Measurements from ENCODE around the gene HTRA3. TPM values are rescaled to one million over a fixed set of nuclear protein-coding genes. Genes with fewer than 3 reads are reported as not detected.

The HTRA3 gene
- total and polyA plus RNA-seq, 2 experiments from 2014 or later: 19.4 to 34.9 TPM

- WGBS (ENCODE audit: low lambda C conversion rate, missing lambda C conversion rate): 95% methylated on average over 8 of the region's 8 CpGs
- Histone ChIP-seq H2AFZ (no peak overlapping the region), H3K27ac (no peak overlapping the region), H3K4me1 (ENCODE audit: insufficient read depth) (no peaks in the 10 kb centered on the region), H3K4me3 (no peak overlapping the region), H3K4me2 (no peak overlapping the region), H3K79me2 (no peaks in the 10 kb centered on the region), H4K20me1 (ENCODE audit: insufficient read depth, poor library complexity, severe bottlenecking) (no peaks in the 10 kb centered on the region), H3K36me3 (replicated peaks; ENCODE audit: insufficient read depth, low read depth) (no peaks in the 10 kb centered on the region), H3K9me3 (ENCODE audit: low read depth) (no peaks in the 10 kb centered on the region), H3K9me2 (replicated peaks; ENCODE audit: insufficient read depth) (no peaks in the 10 kb centered on the region), H3K27me3 (no peaks in the 10 kb centered on the region)
- TF ChIP-seq CTCF (IDR thresholded peaks at IDR 0.05; ENCODE audit: poor library complexity) (no peak), EZH2phosphoT487 (IDR thresholded peaks at IDR 0.05; ENCODE audit: low read depth, severe bottlenecking, unreplicated experiment) (no peak), EZH2 (IDR thresholded peaks at IDR 0.05; ENCODE audit: borderline replicate concordance) (no peak)
- no peak for DNase-seq (ENCODE audit: low spot score)
Observed at GRCh38 chr4:8290701-8290970, 21.1 kb downstream of the HTRA3 start.

GRCh38 chr4:8291036-8291682, 21.6 kb downstream of the HTRA3 start:
- TF ChIP-seq EZH2 (IDR thresholded peaks at IDR 0.05; ENCODE audit: borderline replicate concordance): no peak
- no peak for TF ChIP-seq EZH2phosphoT487 (IDR thresholded peaks at IDR 0.05; ENCODE audit: low read depth, severe bottlenecking, unreplicated experiment)
- no peak for TF ChIP-seq CTCF (IDR thresholded peaks at IDR 0.05; ENCODE audit: poor library complexity)
- Histone ChIP-seq H3K4me2 (no peak overlapping the region), H3K27me3 (no peaks in the 10 kb centered on the region), H3K9me3 (ENCODE audit: low read depth) (no peaks in the 10 kb centered on the region), H3K9me2 (replicated peaks; ENCODE audit: insufficient read depth) (no peaks in the 10 kb centered on the region), H3K4me1 (ENCODE audit: insufficient read depth) (no peaks in the 10 kb centered on the region), H4K20me1 (ENCODE audit: insufficient read depth, poor library complexity, severe bottlenecking) (no peaks in the 10 kb centered on the region), H2AFZ (no peak overlapping the region), H3K36me3 (replicated peaks; ENCODE audit: insufficient read depth, low read depth) (no peaks in the 10 kb centered on the region), H3K4me3 (no peak overlapping the region), H3K79me2 (no peaks in the 10 kb centered on the region), H3K27ac (no peak overlapping the region)
- no peak for DNase-seq (ENCODE audit: low spot score)
- WGBS (ENCODE audit: low lambda C conversion rate, missing lambda C conversion rate): 91% methylated on average over 21 of the region's 21 CpGs

- H3K27me3 ChIP-seq: no peaks in the 10 kb centered on the region
- no peak overlapping the region for H3K4me3 ChIP-seq
- no peak overlapping the region for H3K4me2 ChIP-seq
- H3K27ac ChIP-seq: no peak overlapping the region
- no peaks in the 10 kb centered on the region for H3K79me2 ChIP-seq
- H2AFZ ChIP-seq: no peak overlapping the region
- no peaks in the 10 kb centered on the region for H4K20me1 ChIP-seq (ENCODE audit: insufficient read depth, poor library complexity, severe bottlenecking)
- no peak for DNase-seq (ENCODE audit: low spot score)
- no peaks in the 10 kb centered on the region for H3K4me1 ChIP-seq (ENCODE audit: insufficient read depth)
- TF ChIP-seq EZH2 (IDR thresholded peaks at IDR 0.05; ENCODE audit: borderline replicate concordance) (no peak), EZH2phosphoT487 (IDR thresholded peaks at IDR 0.05; ENCODE audit: low read depth, severe bottlenecking, unreplicated experiment) (no peak), CTCF (IDR thresholded peaks at IDR 0.05; ENCODE audit: poor library complexity) (no peak)
- 93% methylated on average over 19 of the region's 19 CpGs for WGBS (ENCODE audit: low lambda C conversion rate, missing lambda C conversion rate)
- H3K36me3 ChIP-seq (replicated peaks; ENCODE audit: insufficient read depth, low read depth): no peaks in the 10 kb centered on the region
- no peaks in the 10 kb centered on the region for H3K9me2 ChIP-seq (replicated peaks; ENCODE audit: insufficient read depth)
- H3K9me3 ChIP-seq (ENCODE audit: low read depth): no peaks in the 10 kb centered on the region
Observed at GRCh38 chr4:8291701-8292477, 22.3 kb downstream of the HTRA3 start.

Measured in hepatocyte (in vitro differentiated cells).